ENCODE data around the gene MGAT4A. TPM values are rescaled to one million over a fixed set of nuclear protein-coding genes. Genes with fewer than 3 reads are reported as not detected.
"Not testable (repeated sequence)": the region's sequence is repeated elsewhere in the genome, so short reads cannot be mapped to it uniquely, and the experiment has no call there.

Gene MGAT4A
- total and polyA plus RNA-seq, 5 donors from 2014 or later, result 101 to 143 (median 127) TPM

DNA sequence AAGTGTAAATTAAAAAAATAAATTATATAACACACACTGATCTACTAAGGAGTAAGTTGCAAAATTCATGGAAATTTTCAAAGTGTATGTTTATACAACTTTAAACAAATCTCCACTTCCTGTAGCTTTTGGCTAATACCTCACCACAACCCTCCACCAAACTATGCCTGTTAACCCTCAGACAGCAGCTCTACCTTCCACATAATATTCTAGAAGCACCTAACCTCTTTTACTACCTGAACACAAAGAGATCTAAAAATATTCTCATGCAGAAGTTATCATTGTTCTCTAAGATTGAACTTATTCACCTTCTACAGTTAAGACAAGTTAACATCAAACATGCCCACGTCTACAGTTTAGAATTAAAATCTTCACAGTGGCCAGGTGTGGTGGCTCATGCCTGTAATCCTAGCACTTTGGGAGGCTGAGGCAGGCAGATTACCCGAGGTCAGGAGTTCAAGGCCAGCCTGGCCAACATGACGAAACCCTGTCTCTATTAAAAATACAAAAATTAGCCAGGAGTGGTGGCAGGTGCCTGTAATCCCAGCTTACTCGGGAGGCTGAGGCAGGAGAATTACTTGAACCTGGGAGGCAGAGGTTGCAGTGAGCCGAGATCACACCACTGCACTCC is 2.7 kb downstream of the MGAT4A start:
- not testable (repeated sequence) for ATAC-seq (ENCODE audit: low read depth in 2 of 2); H3K9me3 Mint-ChIP-seq; H3K9me3 ChIP-seq (ENCODE audit: control insufficient read depth in 2 of 2, low read length in 2 of 2); H3K27me3 Mint-ChIP-seq; H3K27me3 ChIP-seq (ENCODE audit: control insufficient read depth, insufficient read depth, low read length)
- Histone ChIP-seq H3K36me3 (ENCODE audit: control insufficient read depth, insufficient read depth, low read length) (peaks cover 15% of the 10 kb centered on the region), H3K4me3 (ENCODE audit: low read depth, low read length) (peak overlapping the region; percentile 90), H3K4me1 (ENCODE audit: control insufficient read depth, insufficient read depth, low read length, poor library complexity, severe bottlenecking) (peaks cover 53% of the 10 kb centered on the region), H3K27ac (ENCODE audit: insufficient read depth, low read length, poor library complexity, severe bottlenecking) (peak overlapping the region; percentile 71)
- Mint-ChIP-seq H3K4me1 (peaks cover 51 to 74% (median 64%) of the 10 kb centered on the region in 4 donors), H3K4me3 (peak overlapping the region; percentile 73 to 94 (median 85)), H3K36me3 (peaks cover 17% of the 10 kb centered on the region), H3K27ac (peak overlapping the region; percentile 6 to 92 (median 75))
- peak in 1 of 3 donors; percentile 66 for DNase-seq

DNA sequence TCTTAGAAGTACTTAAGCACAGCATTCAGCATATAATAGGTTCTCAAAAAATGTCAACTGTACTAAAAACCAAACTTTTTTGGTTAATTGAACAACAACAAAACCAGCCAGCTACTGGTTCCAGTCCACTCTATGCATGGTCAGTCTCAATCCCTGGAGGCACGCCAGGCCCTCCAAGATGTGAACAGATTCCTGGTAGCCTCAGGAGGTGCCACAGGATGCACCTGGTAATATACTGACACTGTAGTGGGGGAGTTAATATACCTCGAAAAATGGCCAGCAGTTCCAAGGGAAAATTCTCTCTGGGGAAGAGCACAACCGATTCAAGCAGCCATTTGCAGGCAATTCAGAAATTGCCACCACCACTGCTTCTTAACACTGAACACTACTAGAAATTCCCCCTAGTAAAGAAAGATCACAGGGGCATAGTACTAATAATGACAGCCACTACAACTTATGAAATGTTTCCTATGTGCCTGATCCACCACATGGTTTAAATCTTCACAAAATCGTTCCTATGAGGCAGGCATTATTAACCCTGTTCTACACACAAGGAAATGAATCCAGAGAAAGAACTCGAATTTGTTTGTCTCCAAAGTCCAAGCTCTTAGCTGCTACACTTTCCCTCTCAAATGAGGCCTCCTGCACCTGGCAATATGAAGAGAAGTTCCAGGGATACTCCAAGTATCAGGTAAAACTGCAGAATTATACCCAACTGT is 3.4 kb downstream of the MGAT4A start:
- Mint-ChIP-seq H3K27me3 (no peaks in the 10 kb centered on the region), H3K4me3 (peak overlapping the region; percentile 76 to 94 (median 93)), H3K27ac (peak overlapping the region; percentile 27 to 92 (median 51)), H3K36me3 (peaks cover 23% of the 10 kb centered on the region), H3K9me3 (peaks cover 0 to 2% (median 0%) of the 10 kb centered on the region in 7 donors), H3K4me1 (peaks cover 45 to 74% (median 64%) of the 10 kb centered on the region in 4 donors)
- ATAC-seq (ENCODE audit: low read depth in 2 of 2), result no peak
- Histone ChIP-seq H3K27ac (ENCODE audit: insufficient read depth, low read length, poor library complexity, severe bottlenecking) (peak overlapping the region; percentile 34), H3K4me1 (ENCODE audit: control insufficient read depth, insufficient read depth, low read length, poor library complexity, severe bottlenecking) (peaks cover 53% of the 10 kb centered on the region), H3K4me3 (ENCODE audit: low read depth, low read length) (peak overlapping the region; percentile 90), H3K9me3 (ENCODE audit: control insufficient read depth in 2 of 2, low read length in 2 of 2) (no peaks in the 10 kb centered on the region), H3K27me3 (ENCODE audit: control insufficient read depth, insufficient read depth, low read length) (no peaks in the 10 kb centered on the region), H3K36me3 (ENCODE audit: control insufficient read depth, insufficient read depth, low read length) (peaks cover 21% of the 10 kb centered on the region)
- DNase-seq, result no peak

DNA sequence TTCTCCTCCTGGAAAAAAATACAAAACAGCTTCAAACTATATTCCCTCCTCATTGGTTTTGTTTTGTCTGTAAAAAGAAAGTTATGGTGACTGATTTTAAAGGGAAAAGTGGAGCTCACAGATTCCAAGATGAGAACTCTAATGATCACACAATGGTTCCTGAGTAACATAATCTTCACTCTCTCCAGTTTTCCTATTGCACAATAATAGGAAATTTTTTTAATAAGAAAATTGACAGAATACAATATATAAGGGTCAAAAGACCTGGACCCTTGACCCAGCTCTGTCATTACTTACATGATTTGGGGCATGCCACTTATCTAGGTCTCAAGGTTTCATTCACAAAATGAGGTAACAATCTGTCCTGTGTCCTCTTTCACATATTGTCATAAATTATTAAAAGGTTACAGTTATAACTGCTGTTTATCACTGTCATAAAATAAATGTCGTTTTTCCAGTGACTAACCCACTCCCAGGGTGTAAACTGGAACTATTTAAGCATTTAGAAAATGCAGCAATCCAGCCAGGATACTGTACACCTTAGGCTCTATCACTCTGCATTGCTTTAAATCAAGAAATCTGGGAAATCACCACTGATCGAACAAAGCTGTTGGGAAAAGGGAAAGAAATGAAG is 4.1 kb downstream of the MGAT4A start:
- ATAC-seq (ENCODE audit: low read depth in 2 of 2) (no peak), DNase-seq (no peak)
- peaks cover 0 to 4% (median 0%) of the 10 kb centered on the region in 7 donors for H3K9me3 Mint-ChIP-seq
- H3K4me3 ChIP-seq (ENCODE audit: low read depth, low read length), result peak overlapping the region; percentile 90
- peaks cover 0 to 3% of the 10 kb centered on the region in 2 experiments for H3K9me3 ChIP-seq (ENCODE audit: control insufficient read depth in 2 of 2, low read length in 2 of 2)
- peaks cover 47 to 75% (median 62%) of the 10 kb centered on the region in 4 donors for H3K4me1 Mint-ChIP-seq
- peaks cover 46% of the 10 kb centered on the region for H3K4me1 ChIP-seq (ENCODE audit: control insufficient read depth, insufficient read depth, low read length, poor library complexity, severe bottlenecking)
- peaks cover 26% of the 10 kb centered on the region for H3K36me3 ChIP-seq (ENCODE audit: control insufficient read depth, insufficient read depth, low read length)
- H3K27ac ChIP-seq (ENCODE audit: insufficient read depth, low read length, poor library complexity, severe bottlenecking), result peak overlapping the region; percentile 34
- peak overlapping the region; percentile 24 to 92 (median 51) for H3K27ac Mint-ChIP-seq
- H3K27me3 ChIP-seq (ENCODE audit: control insufficient read depth, insufficient read depth, low read length), result no peaks in the 10 kb centered on the region
- H3K4me3 Mint-ChIP-seq, result peak overlapping the region; percentile 76 to 94 (median 93)
- H3K36me3 Mint-ChIP-seq, result peaks cover 30% of the 10 kb centered on the region
- no peaks in the 10 kb centered on the region for H3K27me3 Mint-ChIP-seq

DNA sequence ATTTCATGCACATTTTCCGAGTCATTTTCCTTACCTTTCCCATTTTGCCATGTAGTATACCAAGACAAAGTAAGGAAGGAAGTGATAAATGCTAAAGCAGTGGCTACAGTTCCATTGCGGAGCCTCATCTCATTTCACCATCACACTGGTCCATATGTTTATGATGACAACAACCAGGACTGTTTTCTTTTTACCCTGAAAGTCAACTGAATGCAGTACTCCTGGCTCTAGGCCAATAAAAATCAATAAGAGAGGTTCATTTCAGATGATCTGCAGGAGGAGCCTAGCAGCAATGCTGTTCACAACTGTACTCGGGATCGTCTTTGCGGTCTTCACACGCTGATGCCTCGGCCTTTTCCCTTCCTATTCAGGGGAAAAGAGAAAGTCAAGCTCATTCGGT is 4.7 kb downstream of the MGAT4A start:
- DNase-seq, result no peak
- H3K36me3 ChIP-seq (ENCODE audit: control insufficient read depth, insufficient read depth, low read length), result peaks cover 30% of the 10 kb centered on the region
- H3K9me3 ChIP-seq (ENCODE audit: control insufficient read depth in 2 of 2, low read length in 2 of 2), result peaks cover 0 to 6% of the 10 kb centered on the region in 2 experiments
- peak overlapping the region; percentile 90 for H3K4me3 ChIP-seq (ENCODE audit: low read depth, low read length)
- no peaks in the 10 kb centered on the region for H3K27me3 ChIP-seq (ENCODE audit: control insufficient read depth, insufficient read depth, low read length)
- H3K9me3 Mint-ChIP-seq, result peaks cover 0 to 8% (median 0%) of the 10 kb centered on the region in 7 donors
- no peak for ATAC-seq (ENCODE audit: low read depth in 2 of 2)
- peaks cover 41% of the 10 kb centered on the region for H3K4me1 ChIP-seq (ENCODE audit: control insufficient read depth, insufficient read depth, low read length, poor library complexity, severe bottlenecking)
- peak overlapping the region in 2 of 3 donors; percentile 38 to 41 for H3K27ac Mint-ChIP-seq
- H3K27ac ChIP-seq (ENCODE audit: insufficient read depth, low read length, poor library complexity, severe bottlenecking), result no peak overlapping the region
- H3K36me3 Mint-ChIP-seq, result peaks cover 34% of the 10 kb centered on the region
- H3K27me3 Mint-ChIP-seq, result no peaks in the 10 kb centered on the region
- peak overlapping the region; percentile 46 to 94 (median 82) for H3K4me3 Mint-ChIP-seq
- peaks cover 44 to 75% (median 60%) of the 10 kb centered on the region in 4 donors for H3K4me1 Mint-ChIP-seq

DNA sequence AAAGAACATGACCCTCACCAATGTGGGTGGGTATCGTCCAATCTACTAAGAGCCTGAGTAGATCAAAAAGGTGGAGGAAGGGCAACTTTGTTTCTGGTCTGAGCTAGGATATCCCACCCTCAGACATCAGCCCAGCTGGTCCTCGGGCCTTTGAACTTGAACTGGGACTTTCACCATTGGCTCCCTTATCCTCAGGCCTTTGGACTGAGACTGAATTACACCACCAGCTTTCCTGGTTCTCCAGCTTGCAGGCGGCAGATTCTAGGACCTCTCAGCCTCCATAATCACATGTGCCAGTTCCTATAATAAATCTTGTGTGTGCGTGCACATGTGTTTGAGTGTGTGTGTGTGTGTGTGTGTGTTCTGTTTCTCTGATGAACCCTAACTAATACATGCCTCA is 10.6 kb downstream of the MGAT4A start:
- ATAC-seq (ENCODE audit: low read depth in 2 of 2) (no peak), DNase-seq (no peak)
- Histone ChIP-seq H3K36me3 (ENCODE audit: control insufficient read depth, insufficient read depth, low read length) (peaks cover 38% of the 10 kb centered on the region), H3K4me1 (ENCODE audit: control insufficient read depth, insufficient read depth, low read length, poor library complexity, severe bottlenecking) (peaks cover 23% of the 10 kb centered on the region), H3K4me3 (ENCODE audit: low read depth, low read length) (no peak overlapping the region), H3K27ac (ENCODE audit: insufficient read depth, low read length, poor library complexity, severe bottlenecking) (no peak overlapping the region), H3K9me3 (ENCODE audit: control insufficient read depth in 2 of 2, low read length in 2 of 2) (peaks cover 6 to 13% of the 10 kb centered on the region in 2 experiments), H3K27me3 (ENCODE audit: control insufficient read depth, insufficient read depth, low read length) (no peaks in the 10 kb centered on the region)
- H3K4me3 Mint-ChIP-seq, result peak overlapping the region in 1 of 4 donors; percentile 8
- H3K9me3 Mint-ChIP-seq, result peaks cover 0 to 17% (median 5%) of the 10 kb centered on the region in 7 donors
- no peak overlapping the region for H3K27ac Mint-ChIP-seq
- no peaks in the 10 kb centered on the region for H3K27me3 Mint-ChIP-seq
- H3K36me3 Mint-ChIP-seq, result peaks cover 50% of the 10 kb centered on the region
- H3K4me1 Mint-ChIP-seq, result peaks cover 34 to 75% (median 52%) of the 10 kb centered on the region in 4 donors

DNA sequence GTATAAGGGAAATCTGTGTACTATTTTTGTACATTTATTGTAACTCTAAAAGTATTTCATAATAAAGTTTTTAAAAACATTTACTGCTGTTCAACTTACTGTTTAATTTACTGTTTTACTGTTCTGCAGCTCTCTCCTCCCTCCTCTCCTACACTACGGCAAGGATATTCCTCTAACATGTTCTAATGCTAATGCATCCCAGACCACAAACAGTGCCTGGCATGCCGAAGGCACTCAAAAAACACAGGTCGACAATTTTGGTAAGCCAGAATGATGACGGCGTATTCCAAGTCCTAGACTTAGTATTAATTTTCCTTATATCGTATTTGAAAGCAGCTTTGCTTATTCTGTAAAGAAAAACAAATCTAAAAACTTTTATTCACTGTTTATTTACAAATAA is 13.3 kb downstream of the MGAT4A start:
- Mint-ChIP-seq H3K36me3 (peaks cover 29% of the 10 kb centered on the region), H3K4me3 (peak overlapping the region in 1 of 4 donors; percentile 69), H3K4me1 (peaks cover 32 to 75% (median 47%) of the 10 kb centered on the region in 4 donors), H3K27ac (peak overlapping the region in 2 of 3 donors; percentile 18 to 77), H3K9me3 (peaks cover 0 to 15% (median 5%) of the 10 kb centered on the region in 7 donors), H3K27me3 (no peaks in the 10 kb centered on the region)
- Histone ChIP-seq H3K9me3 (ENCODE audit: control insufficient read depth in 2 of 2, low read length in 2 of 2) (peaks cover 6 to 13% of the 10 kb centered on the region in 2 experiments), H3K4me3 (ENCODE audit: low read depth, low read length) (no peak overlapping the region), H3K4me1 (ENCODE audit: control insufficient read depth, insufficient read depth, low read length, poor library complexity, severe bottlenecking) (peaks cover 33% of the 10 kb centered on the region), H3K27ac (ENCODE audit: insufficient read depth, low read length, poor library complexity, severe bottlenecking) (peak overlapping the region; percentile 48), H3K36me3 (ENCODE audit: control insufficient read depth, insufficient read depth, low read length) (peaks cover 23% of the 10 kb centered on the region), H3K27me3 (ENCODE audit: control insufficient read depth, insufficient read depth, low read length) (no peaks in the 10 kb centered on the region)
- ATAC-seq (ENCODE audit: low read depth in 2 of 2) (no peak), DNase-seq (no peak)

DNA sequence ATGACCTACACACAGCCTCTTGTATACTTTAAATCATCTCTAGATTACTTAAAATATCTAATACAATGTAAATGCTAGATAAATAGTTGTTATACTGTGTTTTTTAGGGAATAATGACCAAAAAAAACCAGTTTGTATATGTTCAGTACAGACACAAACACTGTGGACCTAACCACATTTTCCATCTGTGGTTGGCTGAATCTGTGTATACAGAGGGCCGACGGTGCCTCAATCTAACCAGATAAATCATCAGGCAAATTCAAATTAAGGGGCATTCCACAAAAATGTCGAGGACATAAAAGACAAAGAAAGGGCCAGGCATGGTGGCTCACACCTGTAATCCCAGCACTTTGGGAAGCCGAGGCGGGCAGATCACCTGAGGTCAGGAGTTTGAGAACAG is 14.1 kb downstream of the MGAT4A start:
- Mint-ChIP-seq H3K4me1 (peaks cover 35 to 75% (median 52%) of the 10 kb centered on the region in 4 donors), H3K27ac (peak overlapping the region; percentile 77 to 88 (median 83)), H3K27me3 (no peaks in the 10 kb centered on the region), H3K9me3 (peaks cover 0 to 15% (median 5%) of the 10 kb centered on the region in 7 donors), H3K36me3 (peaks cover 27% of the 10 kb centered on the region), H3K4me3 (peak overlapping the region in 1 of 4 donors; percentile 69)
- peaks cover 6 to 10% of the 10 kb centered on the region in 2 experiments for H3K9me3 ChIP-seq (ENCODE audit: control insufficient read depth in 2 of 2, low read length in 2 of 2)
- H3K36me3 ChIP-seq (ENCODE audit: control insufficient read depth, insufficient read depth, low read length), result peaks cover 17% of the 10 kb centered on the region
- ATAC-seq (ENCODE audit: low read depth in 2 of 2), result no peak
- DNase-seq, result no peak
- H3K4me3 ChIP-seq (ENCODE audit: low read depth, low read length), result no peak overlapping the region
- peaks cover 38% of the 10 kb centered on the region for H3K4me1 ChIP-seq (ENCODE audit: control insufficient read depth, insufficient read depth, low read length, poor library complexity, severe bottlenecking)
- no peaks in the 10 kb centered on the region for H3K27me3 ChIP-seq (ENCODE audit: control insufficient read depth, insufficient read depth, low read length)
- no peak overlapping the region for H3K27ac ChIP-seq (ENCODE audit: insufficient read depth, low read length, poor library complexity, severe bottlenecking)
